Glomerular visceral epithelial cell (primary cell): ENCODE data around the gene ATG2A.
A peak's percentile ranks its signal among the peaks of the same experiment; 100 is the strongest.

Experiments used
- DNase-seq: peaks from one replicate; pipeline ENCODE4 v3.0.0-alpha.2; 2016; ENCODE audit errors: extremely low spot score

The ATG2A gene

GRCh38 chr11:64870176-64870892 lies 46.7 kb downstream of the ATG2A start:
- peak; percentile 80 for DNase-seq

- no peak for DNase-seq
Measured at GRCh38 chr11:64869571-64870175, 47.3 kb downstream of the ATG2A start.

- DNase-seq, result peak; percentile 95
Measured at GRCh38 chr11:64868904-64869570, 48.0 kb downstream of the ATG2A start.

- no peak for DNase-seq
Measured at GRCh38 chr11:64867748-64868462, 49.1 kb downstream of the ATG2A start.

- DNase-seq, result no peak
Measured at GRCh38 chr11:64866173-64866491, 50.9 kb downstream of the ATG2A start.

GRCh38 chr11:64865286-64866172 lies 51.5 kb downstream of the ATG2A start:
- no peak for DNase-seq

- peak; percentile 82 for DNase-seq
Measured at GRCh38 chr11:64864473-64865285, 52.3 kb downstream of the ATG2A start.

- no peak for DNase-seq
Measured at GRCh38 chr11:64864135-64864472, 52.9 kb downstream of the ATG2A start.

- DNase-seq, result no peak
Measured at GRCh38 chr11:64863391-64864060, 53.5 kb downstream of the ATG2A start.

- no peak for DNase-seq
Measured at GRCh38 chr11:64862987-64863390, 54.0 kb downstream of the ATG2A start.

GRCh38 chr11:64861227-64861975 lies 55.6 kb downstream of the ATG2A start:
- DNase-seq, result no peak

- DNase-seq, result no peak
Measured at GRCh38 chr11:64859542-64860414, 57.2 kb downstream of the ATG2A start.

- DNase-seq, result no peak
Measured at GRCh38 chr11:64858467-64859263, 58.3 kb downstream of the ATG2A start.

GRCh38 chr11:64857485-64857884 lies 59.5 kb downstream of the ATG2A start:
- no peak for DNase-seq

GRCh38 chr11:64856382-64857227 lies 60.4 kb downstream of the ATG2A start:
- peak; percentile 92 for DNase-seq

- DNase-seq, result no peak
Measured at GRCh38 chr11:64855596-64856304, 61.3 kb downstream of the ATG2A start.
